Tibial nerve (tissue), 3 donors: ENCODE results near the gene ZNF628.

Experiments
- EP300 ChIP-seq, 2 donors: sonication (generic); formaldehyde crosslinking; IDR thresholded peaks; one replicate each; pipeline ENCODE4 v1.6.1; 2017; ENCODE audit warnings: antibody characterized with exemption in 2 of 2, mild to moderate bottlenecking in 1 of 2
- POLR2A ChIP-seq, 2 donors: fragments of 450-650 bp; IDR thresholded peaks; one replicate each; pipeline ENCODE4 v1.6.1; 2017; ENCODE audit warnings: antibody characterized with exemption in 2 of 2, mild to moderate bottlenecking in 2 of 2, moderate library complexity in 2 of 2

DNA sequence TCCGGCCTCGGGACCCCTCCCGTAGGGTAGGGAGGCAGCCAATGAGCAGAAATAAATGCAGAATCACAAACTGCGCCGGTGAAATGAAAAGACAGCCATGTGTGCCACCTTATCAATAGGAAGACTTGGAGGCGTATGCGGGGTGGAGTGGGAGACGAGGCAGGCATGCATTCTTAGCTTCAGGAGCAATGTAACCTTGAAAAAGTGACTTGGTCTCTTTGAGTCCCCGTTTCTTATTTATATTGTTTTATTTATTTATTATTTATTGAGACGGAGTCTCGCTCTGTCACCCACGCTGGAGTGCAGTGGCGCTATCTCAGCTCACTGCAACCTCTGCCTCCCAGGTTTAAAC lies 27.8 kb downstream of the ZNF628 start:
- TF ChIP-seq POLR2A (IDR thresholded peaks at IDR 0.05) = no peak
- TF ChIP-seq EP300 (IDR thresholded peaks at IDR 0.05) = no peak
